GM12878 (cell line): ENCODE measurements around the gene GCK. TPM values are rescaled to one million over a fixed set of nuclear protein-coding genes. Genes with fewer than 3 reads are reported as not detected.

Experiments
- ATAC-seq: fragments of 200-7000 bp; cut with Tn5 transposase; 3 replicates; pipeline ENCODE4 v1.9.1; 2020; ENCODE audit warnings: mild to moderate bottlenecking, moderate library complexity
- BruUV-seq: library from RNA; stranded (reverse); fragments of 400-500 nt; replicated peaks from 2 replicates; lab custom pipeline; 2021; lab: Mats Ljungman, UMichigan
- CTCF ChIA-PET: fragments of 300-600 bp; sonication (Branson Sonifier 250); formaldehyde crosslinking; extraction: SDS; loops from one replicate; lab custom pipeline; 2021; ENCODE audit warnings: inconsistent platforms; lab: Yijun Ruan, JAX
- POLR2A ChIA-PET: fragments of 350-600 bp; formaldehyde crosslinking; extraction: SDS; loops from one replicate; lab custom pipeline; 2021; ENCODE audit warnings: inconsistent platforms; lab: Charles Lee
- RAD21 ChIA-PET: fragments of 300-600 bp; sonication (Branson Sonifier 250); formaldehyde crosslinking; loops from one replicate; lab custom pipeline; 2023; ENCODE audit warnings: antibody characterized with exemption; ENCODE audit not compliant: unreplicated experiment; lab: Charles Lee
- SMC1A ChIA-PET: fragments of 300-600 bp; sonication (Branson Sonifier 250); formaldehyde crosslinking; loops from one replicate; lab custom pipeline; 2023; ENCODE audit not compliant: unreplicated experiment, uncharacterized antibody; lab: Charles Lee
- DNase-seq: peaks from one replicate; pipeline ENCODE4 v3.0.0-alpha.2; 2011; ENCODE audit warnings: low read depth, low spot score
- FAIRE-seq: peaks from 3 replicates; lab custom pipeline; 2011; peaks lifted over from hg19 to GRCh38; lab: Jason Lieb, UNC
- H2AFZ ChIP-seq: 2 replicates; pipeline ENCODE4 v1.6.0; 2011; ENCODE audit warnings: low read depth, low read length, control low read depth; ENCODE audit not compliant: control insufficient read depth
- H3K27ac ChIP-seq: 2 replicates; pipeline ENCODE4 v1.5.1; 2011; ENCODE audit warnings: control low read depth; ENCODE audit not compliant: control insufficient read depth, insufficient read depth
- H3K27me3 ChIP-seq, 2 experiments: replicated peaks in 1 of 2; 2 replicates each; pipeline versions ENCODE4 v1.6.0 to v1.6.1; 2011; ENCODE audit warnings: low read length in 1 of 2; ENCODE audit not compliant: control insufficient read depth in 2 of 2, insufficient read depth in 2 of 2
- H3K36me3 ChIP-seq, 2 experiments: 2 replicates each; pipeline ENCODE4 v1.5.1; 2011; ENCODE audit warnings: low read length in 1 of 2; ENCODE audit not compliant: control insufficient read depth in 2 of 2, insufficient read depth in 2 of 2
- H3K4me1 ChIP-seq: 2 replicates; pipeline ENCODE4 v1.6.1; 2011; ENCODE audit warnings: mild to moderate bottlenecking, low read length, moderate library complexity, mixed read lengths; ENCODE audit not compliant: control insufficient read depth, insufficient read depth
- H3K4me2 ChIP-seq: 2 replicates; pipeline ENCODE4 v1.6.0; 2011; ENCODE audit warnings: control low read depth; ENCODE audit not compliant: control insufficient read depth, insufficient read depth
- H3K4me3 ChIP-seq: fragments of 200-600 bp; sonication (generic); 2 replicates; pipeline ENCODE4 v1.5.1; 2016
- H3K79me2 ChIP-seq: 2 replicates; pipeline ENCODE4 v1.6.0; 2011; ENCODE audit warnings: low read length; ENCODE audit not compliant: control insufficient read depth, insufficient read depth
- H3K9ac ChIP-seq: 2 replicates; pipeline ENCODE4 v1.8.0; 2011; ENCODE audit warnings: low read length, control low read depth, mixed read lengths; ENCODE audit not compliant: control insufficient read depth, insufficient read depth
- H3K9me3 ChIP-seq: replicated peaks from 3 replicates; pipeline ENCODE4 v1.5.1; 2011; ENCODE audit warnings: mild to moderate bottlenecking, low read length; ENCODE audit not compliant: control insufficient read depth, insufficient read depth
- H4K20me1 ChIP-seq: 2 replicates; pipeline ENCODE4 v1.6.0; 2011; ENCODE audit not compliant: control insufficient read depth, insufficient read depth
- BCL3 ChIP-seq: IDR thresholded peaks from 2 replicates; pipeline ENCODE4 v1.6.1; 2011; ENCODE audit warnings: borderline replicate concordance, low read depth, mild to moderate bottlenecking, moderate library complexity, low read length; ENCODE audit not compliant: insufficient read depth, poor library complexity, severe bottlenecking
- CREB1 ChIP-seq: IDR thresholded peaks from 2 replicates; pipeline ENCODE4 v1.6.1; 2012; ENCODE audit warnings: low read depth, mild to moderate bottlenecking, inconsistent platforms
- EP300 ChIP-seq, 2 experiments: fragments of 150-350 bp in 1 of 2; IDR thresholded peaks; 2 replicates each; pipeline ENCODE4 v1.6.1; 2011 to 2012; ENCODE audit warnings: low read depth in 2 of 2, low read length in 2 of 2, borderline replicate concordance in 1 of 2, improper control_type of control experiment in 1 of 2, inconsistent platforms in 1 of 2; ENCODE audit not compliant: control insufficient read depth in 1 of 2
- IKZF1 ChIP-seq: fragments of 450-650 bp; conservative IDR thresholded peaks from 2 replicates; pipeline ENCODE4 v1.6.1; 2017; ENCODE audit warnings: antibody characterized with exemption, mild to moderate bottlenecking
- PBX3 ChIP-seq: IDR thresholded peaks from 2 replicates; pipeline ENCODE4 v1.6.1; 2011; ENCODE audit warnings: mild to moderate bottlenecking, low read depth, low read length, moderate library complexity; ENCODE audit not compliant: insufficient replicate concordance
- POLR2AphosphoS2 ChIP-seq: IDR thresholded peaks from 2 replicates; pipeline ENCODE4 v1.6.1; 2011; ENCODE audit warnings: low read depth, mild to moderate bottlenecking, low read length, improper control_type of control experiment, moderate library complexity
- POLR2AphosphoS5 ChIP-seq: IDR thresholded peaks from 2 replicates; pipeline ENCODE4 v1.6.1; 2011; ENCODE audit warnings: mild to moderate bottlenecking, low read length, inconsistent platforms
- RELA ChIP-seq: fragments of 450-650 bp; IDR thresholded peaks from 2 replicates; pipeline ENCODE4 v1.8.0; 2014; ENCODE audit warnings: borderline replicate concordance; ENCODE audit not compliant: partially characterized antibody
- SUZ12 ChIP-seq: fragments of 200-600 bp; sonication (generic); IDR thresholded peaks from one replicate; pipeline ENCODE4 v1.6.1; 2018; ENCODE audit warnings: antibody characterized with exemption, mild to moderate bottlenecking; ENCODE audit not compliant: unreplicated experiment
- TCF7 ChIP-seq: IDR thresholded peaks from 2 replicates; pipeline ENCODE4 v1.6.1; 2014; ENCODE audit warnings: antibody characterized with exemption, borderline replicate concordance
- ZBTB33 ChIP-seq: fragments of 450-650 bp; IDR thresholded peaks from 2 replicates; pipeline ENCODE4 v1.6.1; 2017; ENCODE audit warnings: mild to moderate bottlenecking
- WGBS: methylation state at CpG from one replicate; pipeline ENCODE4 v1.1.6; 2016; ENCODE audit warnings: low lambda C conversion rate; ENCODE audit not compliant: insufficient replicate concordance, insufficient coverage; ENCODE audit errors: missing lambda C conversion rate; 5-methylcytosine and 5-hydroxymethylcytosine counted together
- in situ Hi-C: fragments of 300-500 bp; cut with MboI; formaldehyde crosslinking; loops from 9 replicates; pipeline ENCODE4 v1.14.3; 2018; ENCODE audit warnings: mixed read lengths
- intact Hi-C: fragments of 100-400 bp; cut with micrococcal nuclease; formaldehyde crosslinking; loops from one replicate; pipeline ENCODE4 v1.14.2; 2022; ENCODE audit not compliant: unreplicated experiment
- polyA plus RNA-seq, 11 experiments: library from polyadenylated mRNA; depleted of rRNA in 4 of 11; unstranded in 6 of 11; stranded (reverse) in 5 of 11; fragments of >200 nt; fragmentation: Nextera tagmentation in 4 of 11; fragmentation: Illumina TruSeq in 1 of 11; extraction: Ambion mirVana in 4 of 11; extraction: Trizol in 1 of 11; gene quantifications; 1 replicate in 1 of 11; 2 replicates in 10 of 11; pipeline versions ENCODE4 v1.2.1 to v1.2.3, GENCODE V29; 2011 to 2016; ENCODE audit warnings: inconsistent platforms in 2 of 11, missing spikeins in 2 of 11, low read depth in 1 of 11
- total RNA-seq, 4 experiments: library from RNA; depleted of rRNA in 3 of 4; stranded (reverse); fragments of >200 nt in 3 of 4; fragmentation: Illumina TruSeq in 1 of 4; extraction: Trizol in 1 of 4; gene quantifications; 2 replicates each; pipeline versions ENCODE4 v1.2.1 to v1.2.3, GENCODE V29; 2013 to 2021

The GCK gene
- total and polyA plus RNA-seq, 10 of the 15 experiments (the other 5 are each of a cell fraction or from before 2014, with no cell fraction given): 0.06 to 0.16 TPM; not detected in 8

DNA sequence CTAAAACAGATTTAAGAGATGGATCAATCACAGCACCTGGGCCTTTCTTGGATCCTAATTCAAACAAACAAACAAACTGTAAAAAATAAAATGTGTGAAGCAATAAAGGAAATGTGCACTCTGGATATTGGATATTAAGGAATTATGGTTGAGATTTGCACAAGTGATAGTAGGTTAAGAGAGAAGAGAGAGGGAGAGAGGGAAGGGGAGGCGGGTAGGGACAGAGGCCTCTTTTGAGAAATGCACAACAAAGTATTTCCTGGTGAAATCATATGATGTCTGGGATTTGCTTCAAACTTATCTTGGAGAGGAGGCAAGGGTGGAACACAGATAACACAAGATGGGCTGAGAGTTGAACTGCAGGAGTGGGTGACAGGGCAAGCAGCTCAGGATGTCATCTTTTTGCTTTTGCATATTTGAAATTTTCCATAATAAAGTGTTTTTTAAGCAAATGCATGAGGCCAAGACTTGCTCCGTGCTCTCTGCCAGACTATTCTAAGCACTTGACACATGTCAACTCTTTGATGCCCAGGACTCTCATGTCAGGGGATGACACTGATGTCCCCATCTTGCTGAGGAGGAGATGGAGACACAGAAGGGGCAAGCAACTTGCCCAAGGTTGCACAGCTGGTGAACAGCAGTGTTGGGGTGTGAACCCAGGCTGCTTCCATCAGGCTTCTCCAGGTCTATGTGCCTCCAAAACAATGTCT lies 94.2 kb downstream of the GCK start (continued):
- no peak for TF ChIP-seq BCL3
- TF ChIP-seq, all 136 proteins: peak for 0

DNA sequence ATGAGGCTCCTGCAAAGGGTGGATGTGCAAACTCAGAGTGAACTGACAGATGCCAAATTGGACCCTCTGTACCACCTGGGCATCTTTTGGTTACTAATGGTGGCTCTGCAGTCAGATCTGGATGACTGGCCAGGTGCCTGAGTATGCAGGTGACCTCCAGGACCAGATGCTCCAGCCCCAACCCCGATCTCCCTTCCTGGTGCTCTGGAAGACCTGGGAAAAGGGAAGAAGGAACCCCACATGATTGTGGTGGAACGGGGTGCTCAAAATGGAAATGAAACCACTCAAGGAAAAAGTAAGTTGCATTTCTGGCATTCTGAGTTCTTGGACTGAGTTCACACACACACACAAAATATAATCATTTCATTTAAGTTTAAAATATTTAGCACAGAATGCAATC lies 94.9 kb downstream of the GCK start:
- in situ Hi-C loops: no loop called here
- no peak overlapping the region for H2AFZ ChIP-seq

More for the DNA sequence above, 94.9 kb downstream of the GCK start:
- SMC1A ChIA-PET: no interaction called here
- 35% methylated on average over 2 of the region's 2 CpGs for WGBS
- ATAC-seq (no peak), DNase-seq (no peak), FAIRE-seq (no peak)
- CTCF ChIA-PET: no interaction called here
- Histone ChIP-seq H4K20me1 (no peaks in the 10 kb centered on the region), H3K4me3 (no peak overlapping the region), H3K36me3 (no peaks in the 10 kb centered on the region), H3K4me2 (no peak overlapping the region), H3K79me2 (no peaks in the 10 kb centered on the region), H3K27me3 (no peaks in the 10 kb centered on the region), H3K9me3 (no peaks in the 10 kb centered on the region), H3K27ac (no peak overlapping the region), H3K4me1 (peaks cover 14% of the 10 kb centered on the region), H3K9ac (no peak overlapping the region)
- POLR2A ChIA-PET: interaction anchor here (1.1 kb wide), 1 partner anchor 9 kb away, joined by 8 read pairs; no protein-coding TSS in a partner anchor
- intact Hi-C loops: no loop called here
- BruUV-seq: no TSS peak
- no peak for TF ChIP-seq ZBTB33
- no peak for TF ChIP-seq RELA
- no peak for TF ChIP-seq POLR2AphosphoS5
- no peak for TF ChIP-seq EP300 (IDR thresholded peaks at IDR 0.05; ENCODE audit: borderline replicate concordance in 1 of 2, control insufficient read depth in 1 of 2, low read depth in 2 of 2, low read length in 2 of 2)
- no peak for TF ChIP-seq POLR2AphosphoS2
- no peak for TF ChIP-seq PBX3
- no peak for TF ChIP-seq SUZ12
- TF ChIP-seq TCF7: no peak
- no peak for TF ChIP-seq CREB1
- TF ChIP-seq IKZF1: no peak
- RAD21 ChIA-PET: no interaction called here
